Activated naive CD4-positive, alpha-beta T cell treated with anti-CD3 and anti-CD28 coated beads, Interleukin-2, amount 10 ng/mL, durations not matched to agents 7 days and 5 days (primary cell): ENCODE data around the gene RTP3.

ENCODE experiments used
- CTCF ChIA-PET: fragments of 350-600 bp; sonication (Branson Sonifier 250); formaldehyde crosslinking; loops from one replicate; lab custom pipeline; 2021; ENCODE audit warnings: antibody characterized with exemption; lab: Charles Lee
- DNase-seq: peaks from one replicate; pipeline ENCODE4 v3.0.0-alpha.2; 2020
- H3K27ac Mint-ChIP-seq: one replicate; pipeline ENCODE4 v1.8.0; 2021; ENCODE audit warnings: mild to moderate bottlenecking, moderate library complexity, mixed read lengths
- H3K27me3 Mint-ChIP-seq: one replicate; pipeline ENCODE4 v1.8.0; 2021; ENCODE audit warnings: mild to moderate bottlenecking, mixed read lengths
- H3K36me3 Mint-ChIP-seq: one replicate; pipeline ENCODE4 v1.8.0; 2021; ENCODE audit warnings: mixed read lengths
- H3K4me1 Mint-ChIP-seq: one replicate; pipeline ENCODE4 v1.8.0; 2021; ENCODE audit warnings: mixed read lengths
- H3K4me3 Mint-ChIP-seq: one replicate; pipeline ENCODE4 v1.8.0; 2021; ENCODE audit warnings: mild to moderate bottlenecking, moderate library complexity, mixed read lengths
- H3K9me3 Mint-ChIP-seq: one replicate; pipeline ENCODE4 v1.8.0; 2021; ENCODE audit warnings: mixed read lengths

The RTP3 gene

DNA sequence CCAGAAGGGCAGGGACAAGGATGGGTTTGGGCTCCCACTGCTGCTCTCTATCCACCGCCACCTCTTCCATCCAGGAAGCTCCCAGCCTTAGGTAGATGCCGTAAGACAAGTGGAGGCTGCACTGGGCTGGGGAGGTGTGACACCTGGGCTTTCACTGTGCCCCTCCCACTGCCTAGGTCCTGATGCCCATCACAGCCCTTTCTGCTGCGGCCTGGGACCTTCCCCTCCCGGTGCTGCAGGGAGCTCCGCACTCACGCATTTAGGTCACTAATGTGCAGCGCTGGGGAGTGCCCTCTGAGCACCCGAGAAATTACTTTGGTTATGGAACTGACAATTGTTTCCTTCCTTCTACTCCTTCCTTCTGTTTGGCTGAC is 33.9 kb upstream of the RTP3 start:
- CTCF ChIA-PET, result no interaction called here
- Mint-ChIP-seq H3K9me3 (no peaks in the 10 kb centered on the region), H3K4me1 (peaks cover 6% of the 10 kb centered on the region), H3K36me3 (no peaks in the 10 kb centered on the region), H3K27ac (no peak overlapping the region), H3K4me3 (no peak overlapping the region), H3K27me3 (peaks cover 83% of the 10 kb centered on the region)
- no peak for DNase-seq

DNA sequence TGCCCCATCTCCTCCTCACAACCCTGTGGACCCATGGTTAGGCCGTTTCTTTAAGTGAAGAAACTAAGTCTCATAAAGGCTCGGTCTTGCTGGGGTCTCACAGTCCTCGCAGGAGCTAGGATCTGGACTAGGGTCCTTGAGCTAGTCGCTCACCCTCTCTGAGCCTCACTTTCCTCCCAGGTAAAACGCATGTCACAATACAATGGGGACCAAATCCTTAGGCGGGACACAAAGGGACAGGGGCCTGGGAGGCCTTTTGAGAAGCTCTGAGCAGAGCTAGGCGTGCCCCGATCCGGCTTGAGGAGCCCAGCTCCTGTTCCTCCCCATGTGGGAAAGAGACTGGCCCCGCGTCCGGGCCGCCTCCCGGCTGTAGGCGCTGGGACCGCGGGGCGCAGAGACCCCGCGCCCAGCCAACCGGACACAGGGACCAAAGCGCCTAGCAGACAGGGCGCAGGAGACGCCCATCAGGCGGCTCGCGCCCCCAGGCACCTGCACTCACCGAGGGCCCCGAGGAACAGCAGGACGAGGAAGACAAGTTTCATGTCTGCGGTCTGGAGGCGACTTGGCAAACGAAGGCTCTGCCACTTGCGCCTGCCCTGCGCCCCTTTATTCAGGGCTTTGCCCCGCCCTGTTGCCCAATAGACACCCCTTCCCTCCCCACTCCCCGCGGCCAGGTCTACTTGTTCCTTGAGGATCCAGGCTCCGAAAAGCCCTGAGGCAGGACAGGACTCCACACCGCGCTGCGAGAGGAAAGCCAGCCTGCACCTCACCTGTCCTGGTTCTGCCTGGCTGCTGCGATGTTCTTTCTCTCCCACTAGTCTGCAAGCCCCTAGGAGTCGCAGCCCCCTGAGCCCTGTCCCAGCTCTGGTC is 33.2 kb upstream of the RTP3 start, which contains the start of gene LTF:
LTF (minus strand) TSS at position 580 of the 870 bp plus-strand sequence; CDS start at position 542, 38 bp downstream.
- Mint-ChIP-seq H3K4me3 (no peak within 1 kb of the TSS), H3K27ac (no peak within 1 kb of the TSS), H3K27me3 (peaks cover 81% of the 10 kb centered on the region), H3K4me1 (peaks cover 6% of the 10 kb centered on the region), H3K36me3 (no peaks in the 10 kb centered on the region), H3K9me3 (no peaks in the 10 kb centered on the region)
- CTCF ChIA-PET, result no interaction called here
- no peak for DNase-seq

DNA sequence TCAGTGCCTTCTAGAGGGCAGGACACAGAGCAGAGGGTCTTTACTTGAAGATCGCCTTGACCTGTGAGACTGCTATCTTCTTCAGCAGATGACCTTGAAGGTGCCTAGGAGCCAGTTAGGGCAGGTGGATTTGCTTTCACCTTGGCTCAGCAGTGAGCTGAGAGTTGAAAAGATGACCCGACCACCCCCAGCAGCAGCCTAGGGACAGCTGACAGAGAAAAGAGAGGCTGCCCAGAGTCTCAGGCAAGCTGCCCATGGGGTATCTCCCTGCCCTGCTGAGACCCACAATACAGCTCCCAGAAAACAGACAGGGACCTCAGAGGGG is 32.6 kb upstream of the RTP3 start:
- DNase-seq, result no peak
- Mint-ChIP-seq H3K27me3 (peaks cover 80% of the 10 kb centered on the region), H3K9me3 (no peaks in the 10 kb centered on the region), H3K27ac (no peak overlapping the region), H3K36me3 (no peaks in the 10 kb centered on the region), H3K4me1 (peaks cover 6% of the 10 kb centered on the region), H3K4me3 (no peak overlapping the region)
- CTCF ChIA-PET, result no interaction called here

DNA sequence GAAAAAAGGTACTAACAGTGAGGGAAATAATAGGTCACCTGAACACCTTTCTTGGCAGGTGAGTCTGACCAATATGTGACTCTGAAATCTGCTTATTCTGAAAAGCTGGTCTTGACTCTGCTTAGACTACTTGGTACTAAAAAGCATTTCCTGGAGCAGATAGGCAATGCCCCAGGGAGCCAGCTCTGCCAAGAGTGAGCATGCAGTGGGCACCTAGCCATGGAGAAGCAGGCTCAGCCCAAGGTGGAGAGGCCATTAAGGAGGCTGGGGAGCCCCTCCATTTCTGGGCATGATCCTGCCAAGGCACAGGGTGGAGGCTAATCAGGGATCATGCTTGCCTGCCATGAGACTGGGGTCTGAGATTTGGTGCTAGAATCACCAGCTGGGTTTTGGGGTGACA is 31.5 kb upstream of the RTP3 start:
- H3K4me3 Mint-ChIP-seq, result no peak overlapping the region
- no peaks in the 10 kb centered on the region for H3K9me3 Mint-ChIP-seq
- no peaks in the 10 kb centered on the region for H3K36me3 Mint-ChIP-seq
- no peak for DNase-seq
- CTCF ChIA-PET, result no interaction called here
- no peak overlapping the region for H3K27ac Mint-ChIP-seq
- H3K4me1 Mint-ChIP-seq, result peaks cover 6% of the 10 kb centered on the region
- H3K27me3 Mint-ChIP-seq, result peaks cover 89% of the 10 kb centered on the region

DNA sequence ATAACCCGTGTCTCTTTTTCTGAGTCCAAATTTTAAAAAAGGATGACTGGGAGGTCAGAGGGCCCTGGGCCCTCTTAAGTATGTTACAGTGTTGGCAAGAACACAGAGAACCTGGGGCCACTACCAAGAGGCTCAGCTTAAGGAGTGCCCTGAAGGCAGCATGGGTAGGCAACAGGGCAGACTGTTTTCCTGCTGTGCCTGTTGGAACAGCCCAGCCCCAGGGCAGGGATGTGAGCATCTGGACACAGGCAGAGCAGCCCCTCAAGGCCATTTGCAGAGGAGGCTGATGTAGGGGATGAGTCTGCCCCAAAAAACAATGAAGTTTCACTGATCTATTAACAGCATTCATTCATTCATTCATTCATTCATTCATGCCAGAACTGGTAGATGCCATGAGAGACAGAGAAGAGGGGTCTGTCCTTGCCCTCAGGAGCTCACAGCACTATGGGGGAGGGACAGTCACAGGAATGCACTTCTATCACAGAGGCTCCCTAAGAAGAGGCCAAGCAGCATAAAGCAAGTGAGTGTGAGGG is 30.8 kb upstream of the RTP3 start:
- Mint-ChIP-seq H3K27ac (no peak overlapping the region), H3K4me1 (peaks cover 6% of the 10 kb centered on the region), H3K4me3 (no peak overlapping the region), H3K36me3 (no peaks in the 10 kb centered on the region), H3K27me3 (peaks cover 93% of the 10 kb centered on the region), H3K9me3 (no peaks in the 10 kb centered on the region)
- DNase-seq, result no peak
- CTCF ChIA-PET, result no interaction called here

DNA sequence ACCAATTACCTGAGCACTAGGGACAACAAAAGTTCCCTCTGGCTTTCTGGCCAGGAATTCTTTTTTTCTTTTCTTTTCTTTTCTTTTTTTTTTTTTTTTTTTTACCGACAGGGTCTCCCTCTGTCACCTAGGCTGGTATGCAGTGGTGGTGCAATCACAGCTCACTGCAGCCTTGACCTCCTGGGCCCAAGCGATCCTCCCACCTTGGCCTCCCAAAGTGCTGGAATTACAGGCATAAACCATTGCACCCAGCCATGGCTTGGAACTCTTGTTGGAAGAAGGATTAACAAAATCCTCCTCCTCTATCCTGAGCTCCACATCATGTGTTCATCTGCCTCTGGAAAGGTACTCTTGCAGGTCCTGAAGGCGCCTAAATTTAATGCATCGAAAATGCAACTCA is 30.2 kb upstream of the RTP3 start:
- Mint-ChIP-seq H3K36me3 (no peaks in the 10 kb centered on the region), H3K27ac (no peak overlapping the region), H3K27me3 (peaks cover 93% of the 10 kb centered on the region), H3K4me3 (no peak overlapping the region), H3K9me3 (no peaks in the 10 kb centered on the region), H3K4me1 (peaks cover 6% of the 10 kb centered on the region)
- no peak for DNase-seq
- CTCF ChIA-PET, result interaction anchor here (3.6 kb wide), 1 partner anchor 21 kb away, joined by 16 read pairs; no protein-coding TSS in a partner anchor

DNA sequence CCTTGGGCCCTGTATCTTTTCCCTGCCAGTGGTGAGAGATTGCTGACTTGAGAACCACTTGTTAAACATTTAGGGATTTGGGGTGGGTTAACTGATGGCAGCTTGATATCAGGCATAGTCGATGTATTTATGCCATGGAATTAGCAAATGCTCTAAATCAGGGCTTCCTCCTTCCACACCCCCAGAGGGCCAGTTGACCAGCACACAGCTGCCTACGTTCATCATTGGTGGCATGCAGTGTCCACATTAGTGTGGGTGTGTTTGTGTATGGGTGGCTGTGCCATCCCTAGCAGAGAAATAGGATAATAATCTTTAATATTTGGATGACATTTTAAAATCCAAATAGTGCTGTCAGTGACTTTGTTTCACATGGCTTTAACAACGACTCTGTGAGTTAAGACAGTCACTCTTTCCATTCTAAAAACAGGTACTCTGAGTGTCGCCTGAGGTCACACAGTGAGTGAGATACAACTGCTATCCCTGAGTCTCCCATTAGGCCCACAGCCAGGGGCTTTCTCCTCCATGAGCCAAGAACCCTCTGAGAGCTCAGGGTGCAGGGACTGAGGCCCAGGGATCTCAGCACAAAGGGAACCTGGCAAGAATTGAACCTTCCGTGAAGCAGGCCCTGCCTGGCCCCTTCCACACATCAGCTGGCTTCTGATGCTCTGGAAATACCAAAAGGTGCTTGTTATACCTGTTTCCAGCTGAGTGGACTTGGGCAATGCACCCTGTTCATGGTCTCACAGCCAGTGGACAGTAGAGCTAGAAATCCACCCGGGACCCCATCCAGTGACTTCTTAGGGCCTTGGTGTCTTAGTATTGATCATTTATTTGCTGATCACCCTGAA is 28.8 kb upstream of the RTP3 start:
- H3K27ac Mint-ChIP-seq, result no peak overlapping the region
- DNase-seq, result no peak
- CTCF ChIA-PET, result interaction anchor here (3.6 kb wide), 1 partner anchor 20 kb away, joined by 16 read pairs; no protein-coding TSS in a partner anchor
- no peaks in the 10 kb centered on the region for H3K9me3 Mint-ChIP-seq
- no peaks in the 10 kb centered on the region for H3K36me3 Mint-ChIP-seq
- peaks cover 2% of the 10 kb centered on the region for H3K4me1 Mint-ChIP-seq
- no peak overlapping the region for H3K4me3 Mint-ChIP-seq
- peaks cover 91% of the 10 kb centered on the region for H3K27me3 Mint-ChIP-seq

DNA sequence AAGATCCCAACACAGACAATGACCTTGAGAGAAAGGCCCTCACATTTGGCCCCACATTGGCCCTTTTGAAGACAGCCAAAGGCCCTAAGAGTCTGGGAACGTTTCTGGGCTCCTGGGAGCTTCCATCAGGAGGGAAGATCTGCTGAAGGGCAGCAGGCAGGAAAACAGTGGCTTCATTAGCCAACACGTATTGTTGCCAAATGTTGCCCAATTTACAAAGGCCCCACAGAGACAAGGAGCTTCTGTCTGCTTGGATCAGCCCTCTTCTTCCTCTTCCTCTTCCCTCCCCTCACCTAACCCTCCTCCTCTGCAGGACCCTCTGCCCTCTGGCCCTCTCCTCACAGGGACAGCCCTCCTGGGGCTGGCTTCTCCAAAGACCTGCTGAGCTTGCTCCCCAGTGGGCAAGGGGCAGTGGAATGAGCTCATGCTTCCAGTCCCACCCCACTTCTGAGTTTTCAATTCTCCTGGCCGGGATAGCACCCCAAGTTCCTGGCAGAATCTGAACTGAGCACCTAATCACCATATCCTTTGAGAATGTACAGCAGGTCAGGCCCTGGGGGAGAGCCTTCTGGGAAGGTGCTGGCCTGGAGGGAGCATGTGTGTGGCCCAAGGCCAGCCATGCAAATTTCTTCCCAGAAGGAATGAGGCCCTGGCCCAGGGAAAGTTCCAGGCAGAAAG is 28.0 kb upstream of the RTP3 start:
- Mint-ChIP-seq H3K27me3 (peaks cover 87% of the 10 kb centered on the region), H3K27ac (no peak overlapping the region), H3K4me3 (no peak overlapping the region), H3K4me1 (peaks cover 2% of the 10 kb centered on the region), H3K36me3 (no peaks in the 10 kb centered on the region), H3K9me3 (peaks cover 6% of the 10 kb centered on the region)
- CTCF ChIA-PET, result interaction anchor here (3.6 kb wide), 1 partner anchor 19 kb away, joined by 16 read pairs; no protein-coding TSS in a partner anchor
- no peak for DNase-seq

DNA sequence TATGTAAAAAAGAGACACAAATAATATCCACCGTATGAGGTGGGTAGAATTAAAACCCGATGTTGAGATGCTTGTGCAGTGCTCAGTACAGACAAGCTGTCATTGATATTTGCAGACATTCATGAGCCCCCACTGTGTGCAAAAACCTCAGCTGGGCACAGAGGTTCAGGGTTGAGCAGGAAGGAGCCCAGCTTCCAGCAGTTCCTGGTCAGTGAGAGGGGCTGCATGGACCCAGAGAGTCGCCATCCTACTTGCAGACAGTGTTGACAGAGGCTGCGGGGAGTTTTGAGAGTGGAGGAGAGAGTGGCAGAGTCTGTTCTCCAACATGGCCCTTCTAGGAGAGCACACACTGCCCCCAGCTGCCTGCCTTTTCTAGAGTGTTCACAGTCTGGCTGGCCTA is 26.9 kb upstream of the RTP3 start:
- Mint-ChIP-seq H3K27ac (no peak overlapping the region), H3K4me1 (no peaks in the 10 kb centered on the region), H3K4me3 (no peak overlapping the region), H3K9me3 (peaks cover 13% of the 10 kb centered on the region), H3K36me3 (no peaks in the 10 kb centered on the region), H3K27me3 (peaks cover 87% of the 10 kb centered on the region)
- DNase-seq, result no peak
- CTCF ChIA-PET, result interaction anchor here (3.6 kb wide), 1 partner anchor 18 kb away, joined by 16 read pairs; no protein-coding TSS in a partner anchor

DNA sequence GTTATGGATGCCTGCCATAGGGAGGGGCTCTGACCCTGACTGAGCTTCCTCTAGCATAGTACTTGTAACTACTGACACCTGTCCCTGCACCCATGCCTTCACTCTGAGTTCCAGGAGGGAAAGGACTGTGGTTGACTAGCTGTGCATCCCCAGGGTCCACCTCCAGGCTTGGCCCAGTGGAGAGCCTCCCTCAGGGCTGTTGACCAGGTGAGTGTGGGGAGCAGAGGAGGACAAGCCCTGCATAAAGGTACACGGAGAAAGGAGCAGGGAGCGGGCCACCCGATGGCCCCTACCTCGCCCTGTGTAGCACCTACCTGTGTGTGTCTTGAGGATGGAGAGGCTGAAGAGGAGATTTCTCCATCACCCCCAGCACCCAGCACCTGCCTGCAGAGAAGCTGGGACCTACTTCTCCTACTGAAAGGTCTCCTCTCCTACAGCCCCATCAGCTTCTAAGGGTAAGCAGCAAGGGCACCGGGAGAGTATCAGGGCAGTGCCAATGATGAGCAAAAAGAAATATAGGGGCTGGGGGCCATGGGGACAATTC is 26.3 kb upstream of the RTP3 start:
- peaks cover 13% of the 10 kb centered on the region for H3K9me3 Mint-ChIP-seq
- H3K4me3 Mint-ChIP-seq, result no peak overlapping the region
- no peak overlapping the region for H3K27ac Mint-ChIP-seq
- H3K36me3 Mint-ChIP-seq, result no peaks in the 10 kb centered on the region
- H3K4me1 Mint-ChIP-seq, result no peaks in the 10 kb centered on the region
- DNase-seq, result no peak
- peaks cover 81% of the 10 kb centered on the region for H3K27me3 Mint-ChIP-seq
- CTCF ChIA-PET, result interaction anchor here (1.1 to 3.6 kb wide), 2 partner anchors 17 kb away, joined by 4 to 16 read pairs; no protein-coding TSS in a partner anchor

DNA sequence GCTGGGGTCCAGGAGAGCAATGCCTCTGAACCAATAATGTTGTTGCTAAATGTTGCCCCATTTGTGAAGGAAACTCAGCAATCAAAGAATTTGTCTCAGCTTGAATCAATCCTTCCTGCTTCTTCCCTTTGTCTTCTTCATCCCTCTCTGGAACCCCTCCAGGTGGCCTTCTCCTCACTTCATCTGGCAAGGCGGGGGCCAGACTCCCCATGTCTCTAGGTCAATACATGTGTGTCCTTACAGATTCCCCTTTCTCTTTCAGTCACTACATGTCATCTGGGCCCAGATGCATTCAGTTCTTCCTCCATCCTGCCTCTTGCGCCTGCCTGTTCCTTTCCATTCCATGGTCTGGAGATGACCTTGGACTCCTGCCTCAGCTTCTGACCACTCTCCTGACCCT is 25.0 kb upstream of the RTP3 start:
- CTCF ChIA-PET, result interaction anchor here (0.9 to 4.2 kb wide), 4 partner anchors 10 to 22 kb away, joined by 3 to 21 read pairs (median 4); no protein-coding TSS in a partner anchor
- no peak overlapping the region for H3K27ac Mint-ChIP-seq
- no peaks in the 10 kb centered on the region for H3K4me1 Mint-ChIP-seq
- no peak for DNase-seq
- peaks cover 13% of the 10 kb centered on the region for H3K9me3 Mint-ChIP-seq
- H3K4me3 Mint-ChIP-seq, result no peak overlapping the region
- H3K27me3 Mint-ChIP-seq, result peaks cover 77% of the 10 kb centered on the region
- H3K36me3 Mint-ChIP-seq, result no peaks in the 10 kb centered on the region

DNA sequence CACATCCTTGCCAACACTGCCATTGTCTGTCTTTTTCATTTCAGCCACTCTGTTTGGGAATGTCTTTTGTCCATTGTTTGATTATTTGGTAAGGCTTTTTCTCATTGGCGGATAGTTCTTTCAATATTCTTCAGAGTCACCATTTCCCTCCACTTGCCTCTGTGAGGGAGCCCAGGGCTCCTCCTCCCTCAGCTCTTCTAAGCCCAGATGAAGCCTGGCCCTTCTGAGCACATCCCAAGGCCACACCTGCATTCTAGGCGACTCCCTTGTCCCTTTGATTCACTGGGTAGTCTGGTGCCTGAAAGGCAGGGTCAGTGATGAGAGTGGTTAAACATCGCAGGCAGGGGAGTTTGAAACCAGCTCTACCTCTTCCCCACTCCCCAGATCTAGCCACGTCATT is 20.6 kb upstream of the RTP3 start:
- Mint-ChIP-seq H3K9me3 (peaks cover 13% of the 10 kb centered on the region), H3K27ac (no peak overlapping the region), H3K27me3 (peaks cover 77% of the 10 kb centered on the region), H3K4me3 (no peak overlapping the region), H3K4me1 (no peaks in the 10 kb centered on the region), H3K36me3 (no peaks in the 10 kb centered on the region)
- CTCF ChIA-PET, result interaction anchor here (1.6 to 4.2 kb wide), 2 partner anchors 12 kb away, joined by 4 to 21 read pairs; no protein-coding TSS in a partner anchor
- DNase-seq, result no peak

DNA sequence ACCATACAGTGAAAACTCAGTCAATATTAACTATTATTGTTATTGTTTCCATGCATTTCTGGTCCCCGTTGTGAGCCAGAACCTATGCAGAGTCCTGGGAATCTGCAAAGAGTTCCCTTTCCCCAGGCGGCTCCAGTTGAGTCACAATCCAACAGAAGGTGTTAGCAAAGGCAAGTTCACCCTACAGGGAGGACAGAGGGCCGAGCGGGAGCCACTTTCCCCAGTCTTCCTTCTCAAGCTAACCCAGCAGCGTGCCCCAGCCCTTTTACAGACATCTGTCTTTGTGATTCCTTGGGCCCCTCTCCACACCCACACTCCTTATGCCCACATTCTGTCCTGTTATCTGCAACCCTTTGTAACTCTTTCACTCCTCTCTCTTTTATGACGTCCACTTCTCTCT is 20.0 kb upstream of the RTP3 start:
- CTCF ChIA-PET, result interaction anchor here (1.6 kb wide), 1 partner anchor 11 kb away, joined by 4 read pairs; no protein-coding TSS in a partner anchor
- Mint-ChIP-seq H3K9me3 (peaks cover 13% of the 10 kb centered on the region), H3K36me3 (no peaks in the 10 kb centered on the region), H3K4me1 (no peaks in the 10 kb centered on the region), H3K4me3 (no peak overlapping the region), H3K27me3 (peaks cover 77% of the 10 kb centered on the region), H3K27ac (no peak overlapping the region)
- DNase-seq, result no peak
